Activated CD8-positive, alpha-beta memory T cell treated with anti-CD3 and anti-CD28 coated beads, Interleukin-2, amount 50 U/mL, for 24 hours (primary cell): ENCODE data around the gene OMD.

Experiments
- DNase-seq: peaks from one replicate; pipeline ENCODE4 v3.0.0-alpha.2; 2020; ENCODE audit errors: extremely low read depth

Gene OMD

GRCh38 chr9:92424340-92424739 is at the start of gene OMD:
Gene OMD, minus strand, starts transcription at chr9:92424471. Its CDS starts 6,913 bp downstream, at chr9:92417558.
- no peak for DNase-seq

GRCh38 chr9:92468206-92468605 is 43.9 kb upstream of the OMD start:
- DNase-seq, result no peak

DNA sequence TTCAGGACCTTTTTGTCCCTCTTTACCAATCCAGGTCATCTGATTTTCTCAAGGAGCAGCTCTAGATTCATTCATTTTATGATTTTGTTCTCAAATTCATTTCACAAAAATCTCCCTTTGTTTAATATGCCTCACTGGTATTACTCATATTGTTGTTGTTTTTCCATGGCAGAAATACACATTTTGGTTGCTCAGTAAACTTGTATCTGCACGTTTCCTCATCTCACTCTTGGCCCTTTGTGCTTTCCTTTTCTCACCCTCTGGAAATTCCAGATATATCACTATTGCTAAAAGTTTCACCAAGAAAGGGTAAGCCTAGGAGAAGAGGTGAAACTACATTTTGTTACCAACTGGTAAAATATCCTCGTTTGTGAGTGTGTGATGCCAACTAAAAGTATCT is 43.2 kb upstream of the OMD start:
- DNase-seq, result no peak

DNA sequence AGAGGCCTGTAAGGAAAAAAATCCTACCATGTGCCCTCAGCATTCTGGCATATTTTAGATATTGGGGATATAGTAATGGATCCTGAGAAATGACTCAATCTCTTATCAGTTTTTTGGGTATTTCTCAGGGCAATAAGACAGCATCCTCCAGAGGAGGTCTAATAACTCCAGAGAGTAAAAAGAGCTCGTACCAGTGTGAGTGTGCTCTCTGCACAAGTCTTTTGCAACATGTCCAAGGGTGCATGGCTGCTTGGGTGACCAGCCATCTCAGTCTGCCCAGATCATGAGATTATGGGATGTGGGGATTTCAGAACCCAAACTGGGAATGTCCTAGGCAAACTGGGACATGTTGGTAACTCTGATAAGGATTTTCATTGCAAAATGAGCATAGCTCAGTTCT is 42.8 kb upstream of the OMD start:
- no peak for DNase-seq

DNA sequence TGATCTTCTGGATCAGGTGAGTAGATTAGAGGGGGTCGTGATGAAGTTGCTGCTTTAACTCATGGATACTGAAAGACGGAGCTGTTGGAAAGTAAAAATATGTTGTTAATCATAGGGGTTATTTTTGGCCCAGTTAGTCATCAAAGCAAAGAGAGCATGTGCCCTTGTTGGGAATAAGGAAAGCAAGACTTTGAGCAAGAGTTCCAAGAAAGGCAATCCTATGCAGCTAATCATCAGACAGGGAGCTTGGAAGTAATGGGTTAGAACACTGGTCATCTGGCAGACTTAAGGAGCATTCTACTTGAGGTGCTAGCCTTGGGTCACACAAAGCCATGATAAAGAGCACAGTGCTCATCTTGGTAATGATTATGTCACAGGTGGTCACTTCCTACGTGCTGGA is 39.7 kb upstream of the OMD start:
- DNase-seq, result no peak

DNA sequence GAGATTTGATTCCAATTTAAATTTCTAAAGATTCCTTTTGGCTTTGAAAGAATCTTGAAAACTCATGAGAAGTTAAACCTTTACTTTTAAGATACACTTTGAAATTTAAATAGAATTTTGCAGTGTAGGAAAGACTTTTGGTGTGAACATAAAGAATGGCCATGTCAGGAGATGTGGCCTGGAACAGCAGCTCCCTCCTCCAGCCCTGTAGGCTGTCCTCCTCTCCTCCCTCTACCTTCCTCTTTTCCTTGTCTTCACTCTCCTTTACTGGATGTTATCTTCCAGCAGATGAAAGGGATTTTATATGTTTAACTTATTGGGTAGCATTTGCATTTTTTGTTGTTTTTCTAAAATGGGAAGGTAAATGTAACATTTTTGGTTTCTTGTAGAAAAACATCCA is 39.1 kb upstream of the OMD start:
- no peak for DNase-seq

- no peak for DNase-seq
Measured at GRCh38 chr9:92457576-92457975, 33.3 kb upstream of the OMD start.

DNA sequence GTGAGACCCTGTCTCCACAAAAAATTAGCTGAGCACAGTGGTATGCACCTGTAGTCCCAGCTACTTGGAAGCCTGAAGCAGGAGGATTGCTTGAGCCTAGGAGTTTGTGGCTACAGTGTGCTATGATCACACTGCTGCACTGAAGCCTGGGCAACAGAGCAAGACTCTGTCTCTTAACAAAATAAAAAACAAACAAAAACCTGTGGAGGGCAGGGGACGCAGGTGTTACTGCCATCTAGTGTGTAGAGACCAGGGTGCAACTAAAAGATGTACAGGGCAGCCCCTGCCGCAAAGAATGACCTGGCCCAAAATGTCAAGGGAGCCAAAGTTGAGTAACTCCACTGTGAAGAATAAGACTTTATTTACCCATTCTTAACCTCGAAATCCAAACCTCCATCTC is 30.9 kb upstream of the OMD start:
- DNase-seq, result no peak

GRCh38 chr9:92446536-92446935 is 22.3 kb upstream of the OMD start:
- no peak for DNase-seq

DNA sequence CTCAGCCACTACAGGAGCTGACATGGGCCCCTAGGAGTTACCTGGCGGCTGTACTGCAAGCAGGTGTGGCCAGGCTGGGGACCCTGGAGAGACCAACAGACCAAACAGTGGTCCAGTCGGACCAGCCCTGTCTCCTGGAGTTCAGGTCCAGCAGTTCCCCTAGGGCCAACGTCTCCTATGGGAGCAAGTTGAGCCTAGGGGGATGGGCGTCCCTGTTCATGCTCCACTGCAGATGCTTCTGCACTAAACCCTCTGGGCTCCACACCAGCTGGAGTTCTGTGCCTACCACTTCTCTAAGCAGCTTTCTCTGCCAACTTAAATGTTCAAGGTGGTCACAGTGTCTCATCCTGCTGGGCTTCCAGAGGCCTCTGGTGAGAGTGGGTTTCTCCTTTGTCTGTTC is 20.6 kb upstream of the OMD start:
- no peak for DNase-seq

DNA sequence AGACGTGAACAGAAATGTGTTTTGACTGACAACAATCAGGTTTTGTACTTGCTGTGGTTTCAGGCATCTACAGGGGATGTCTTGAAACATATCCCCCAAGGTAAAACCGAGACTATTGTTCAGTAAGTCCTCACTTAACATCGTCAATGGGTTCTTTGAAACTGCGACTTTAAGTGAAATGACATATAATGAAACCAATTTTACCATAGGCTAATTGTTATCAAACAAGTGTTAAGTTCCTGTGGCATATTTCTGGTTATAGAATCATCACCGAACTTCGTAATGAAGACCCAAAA is 16.4 kb upstream of the OMD start:
- no peak for DNase-seq

DNA sequence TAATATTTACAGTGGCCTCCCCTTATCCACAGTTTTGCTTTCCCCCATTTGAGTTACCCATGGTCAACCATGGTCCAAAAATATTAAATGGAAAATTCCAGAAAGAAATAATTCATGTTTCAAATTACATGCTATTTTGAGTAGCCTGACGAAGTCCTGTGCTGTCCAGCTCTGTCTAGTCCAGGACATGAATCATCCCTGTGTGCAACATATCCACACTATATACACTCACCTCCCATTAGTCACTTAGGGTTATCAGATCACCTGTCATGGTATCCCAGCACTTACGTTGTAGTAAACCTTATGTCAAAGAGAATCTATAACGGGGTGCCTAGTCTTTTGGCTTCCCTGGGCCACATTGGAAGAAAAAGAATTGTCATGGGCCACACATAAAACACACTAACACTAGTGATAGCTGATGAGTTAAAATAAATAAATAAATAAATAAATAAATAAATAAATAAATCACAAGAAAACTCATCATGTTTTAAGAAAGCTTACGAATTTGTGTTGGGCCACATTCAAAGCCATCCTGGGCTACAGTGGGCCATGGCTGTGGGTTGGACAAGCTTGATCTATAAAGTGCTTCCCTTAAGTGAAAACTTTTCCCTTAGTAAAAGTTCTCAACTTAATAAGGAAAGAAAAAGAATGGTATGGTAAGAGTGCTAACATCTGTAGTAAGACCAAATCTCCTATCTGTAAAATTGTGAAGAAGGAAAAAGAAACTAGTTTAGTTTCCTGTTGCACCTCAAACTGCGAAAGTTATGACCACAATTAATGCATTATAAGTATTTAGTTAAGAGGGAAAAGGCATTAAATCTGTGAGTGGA is 15.9 kb upstream of the OMD start:
- no peak for DNase-seq

DNA sequence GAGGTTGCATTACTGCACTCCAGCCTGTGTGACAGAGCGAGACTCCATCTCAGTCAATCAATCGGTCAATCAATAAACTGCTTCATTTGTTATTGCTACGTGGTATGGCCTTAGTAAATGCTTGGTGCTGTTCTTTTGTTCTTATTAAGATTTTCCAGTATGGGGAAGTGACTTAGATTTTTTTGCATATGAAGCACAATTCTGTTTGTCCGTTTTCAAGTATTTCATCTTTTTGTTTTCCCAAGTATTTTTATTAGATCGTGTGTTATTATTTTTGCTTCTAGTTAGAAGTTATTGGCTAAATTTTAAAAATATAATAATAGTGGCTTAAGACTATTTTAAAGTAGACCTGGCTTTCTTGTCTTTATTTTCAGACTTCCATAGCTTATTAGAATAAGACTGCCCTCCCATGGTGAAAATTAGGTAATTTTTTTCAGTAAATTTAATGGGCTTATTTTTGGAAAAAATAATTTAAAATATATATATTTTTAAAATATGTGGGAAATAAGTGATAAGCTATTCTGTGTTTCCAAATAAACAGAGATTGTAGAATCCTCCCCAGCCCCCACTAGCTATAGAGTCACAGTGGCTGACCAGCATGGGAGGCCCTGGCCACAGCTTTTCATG is 14.7 kb upstream of the OMD start:
- DNase-seq, result no peak

GRCh38 chr9:92435263-92435662 is 11.0 kb upstream of the OMD start:
- no peak for DNase-seq

GRCh38 chr9:92432972-92433548 is 8.8 kb upstream of the OMD start:
- DNase-seq, result no peak

- no peak for DNase-seq
Measured at GRCh38 chr9:92432350-92432749, 8.1 kb upstream of the OMD start.

- DNase-seq, result no peak
Measured at GRCh38 chr9:92429836-92430235, 5.6 kb upstream of the OMD start.

- no peak for DNase-seq
Measured at GRCh38 chr9:92426501-92427145, 2.4 kb upstream of the OMD start.

GRCh38 chr9:92425474-92425873 is 1.2 kb upstream of the OMD start:
- no peak for DNase-seq

DNA sequence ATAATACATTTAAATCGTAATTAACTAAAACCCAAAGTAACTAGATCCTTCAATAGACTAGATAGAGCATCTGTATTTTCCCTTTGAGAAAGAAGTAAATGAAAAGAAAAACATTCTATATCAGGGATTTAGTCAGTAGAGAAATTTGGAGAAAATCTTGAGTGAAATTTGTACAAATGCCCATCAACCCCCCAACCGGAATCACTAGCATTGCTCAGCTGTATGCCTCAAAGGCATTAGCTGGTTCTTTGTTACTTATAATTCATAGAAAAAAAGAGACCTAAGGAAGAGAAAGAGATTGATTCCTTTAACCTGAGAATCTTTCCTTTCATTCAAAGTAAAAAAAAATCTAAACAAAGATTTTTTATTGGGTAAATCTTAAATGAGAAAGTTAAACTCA is 659 bp downstream of the OMD start:
- DNase-seq, result no peak

DNA sequence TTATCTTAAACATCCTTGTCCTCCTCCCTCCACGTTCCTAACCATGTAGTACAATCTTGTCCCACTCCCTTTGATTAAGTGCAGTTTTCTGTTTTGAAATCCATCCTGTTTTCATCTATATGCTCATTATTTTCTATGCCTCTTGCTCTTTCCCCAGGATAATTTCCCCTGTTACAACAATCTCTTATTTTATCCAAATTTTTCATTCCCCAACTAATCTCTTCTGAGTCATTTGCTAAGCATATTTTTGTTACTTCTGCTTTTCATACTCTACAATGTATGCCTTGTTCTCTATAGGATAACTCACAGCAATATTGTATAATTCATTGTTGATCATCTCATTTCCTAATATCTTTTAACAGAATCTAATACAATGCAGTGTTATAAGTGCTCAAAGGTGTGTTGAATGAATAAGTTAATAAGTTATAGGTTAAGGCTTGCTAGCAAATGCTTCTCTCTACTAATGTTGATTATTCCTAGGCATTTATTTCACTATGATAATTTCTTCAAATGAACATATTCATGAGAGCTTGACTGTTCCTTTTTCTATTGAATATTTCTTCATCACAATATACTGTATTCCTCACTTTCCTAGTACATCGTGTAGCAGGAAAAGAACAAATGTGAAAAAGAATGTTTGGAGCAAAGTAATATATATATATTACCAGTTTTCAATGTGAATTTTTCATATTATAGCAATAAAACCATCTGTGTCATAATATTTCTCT is 1.5 kb downstream of the OMD start:
- DNase-seq, result no peak

DNA sequence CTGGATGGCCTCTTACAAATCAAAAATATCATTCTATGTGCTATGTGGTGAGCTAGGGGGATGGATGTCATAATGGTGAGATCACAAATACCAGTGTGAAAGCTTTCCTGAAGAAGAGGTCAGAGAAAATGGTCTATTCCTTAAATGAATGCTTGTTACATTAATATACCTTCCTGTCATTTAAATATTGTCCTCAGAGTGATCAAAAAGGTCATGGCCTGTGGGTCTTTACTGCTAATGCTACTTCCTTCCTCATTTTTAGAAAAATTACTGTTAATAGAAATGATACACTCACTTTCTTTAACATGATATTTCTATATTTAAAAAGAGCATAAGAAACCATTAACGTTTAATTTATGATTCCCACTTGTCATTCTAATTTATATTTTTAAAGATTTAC is 9.7 kb downstream of the OMD start:
- DNase-seq, result no peak
